Measurements from ENCODE around the gene FEN1. TPM values are rescaled to one million over a fixed set of nuclear protein-coding genes. Genes with fewer than 3 reads are reported as not detected.

FEN1 gene
- total and polyA plus RNA-seq, 2 of the 8 experiments (the other 6 are each of a cell fraction or from before 2014, with no cell fraction given), result 52.6 to 86.1 TPM

DNA sequence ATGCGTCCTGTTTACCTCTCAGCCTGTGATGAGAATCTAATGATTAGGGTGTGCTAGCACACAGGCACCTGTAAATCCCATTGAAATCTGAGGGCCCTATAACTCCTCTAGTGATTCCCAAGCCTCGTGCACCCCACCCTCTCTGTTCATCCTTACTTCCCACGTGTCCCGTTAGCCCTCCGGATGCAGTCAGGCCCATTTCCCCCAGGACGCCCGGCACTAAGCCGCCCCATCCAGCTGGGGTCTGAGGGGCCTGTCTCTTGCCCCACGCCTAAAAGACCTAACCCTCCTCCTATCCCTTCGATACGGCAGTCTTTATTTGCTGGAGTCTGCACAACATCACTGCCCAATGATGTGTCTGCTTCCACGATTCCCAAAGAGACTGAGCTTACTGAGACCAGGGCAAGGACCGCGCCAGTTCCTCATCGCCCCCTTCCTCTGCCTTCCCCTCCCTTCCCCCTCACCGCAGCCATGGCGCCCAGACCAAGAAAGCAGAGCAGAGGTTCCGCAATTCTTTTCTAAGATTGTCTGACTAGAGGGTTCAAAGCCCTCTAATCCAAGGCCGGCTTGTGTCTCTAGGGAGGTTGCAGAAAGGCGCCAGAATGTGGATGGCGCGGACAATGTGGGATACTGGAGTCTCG lies 34.3 kb downstream of the FEN1 start (continued):
- no peak for TF ChIP-seq POU5F1 (IDR thresholded peaks at IDR 0.05; ENCODE audit: low read depth, low read length)
- TF ChIP-seq JUND (IDR thresholded peaks at IDR 0.05; ENCODE audit: low read length), result no peak
- no peak for TF ChIP-seq ATF3 (IDR thresholded peaks at IDR 0.05; ENCODE audit: insufficient read depth, low read depth, low read length)
- TF ChIP-seq KDM4A (IDR thresholded peaks at IDR 0.05; ENCODE audit: low read depth, low read length, severe bottlenecking), result no peak
- TF ChIP-seq RNF2 (IDR thresholded peaks at IDR 0.05; ENCODE audit: borderline replicate concordance, low read depth, low read length, missing control alignments, poor library complexity, severe bottlenecking), result no peak
- TF ChIP-seq SP4 (IDR thresholded peaks at IDR 0.05; ENCODE audit: low read length), result no peak
- TF ChIP-seq TBP (IDR thresholded peaks at IDR 0.05; ENCODE audit: low read depth, low read length), result peak; percentile 16
- no peak for TF ChIP-seq HDAC6 (IDR thresholded peaks at IDR 0.05; ENCODE audit: low read depth, low read length)
- no peak for TF ChIP-seq SP1 (IDR thresholded peaks at IDR 0.05; ENCODE audit: low read depth, low read length)
- TF ChIP-seq HDAC2 (IDR thresholded peaks at IDR 0.05; ENCODE audit: borderline replicate concordance in 1 of 2, low read depth in 2 of 2, low read length in 2 of 2), result no peak
